ENCODE measurements around the gene PDE6G. TPM values are rescaled to one million over a fixed set of nuclear protein-coding genes. Genes with fewer than 3 reads are reported as not detected.

The PDE6G gene
- total and polyA plus RNA-seq, 2 of the 13 experiments (the other 11 are each of a cell fraction or from before 2014, with no cell fraction given), result 1.4 to 6.7 TPM

GRCh38 chr17:81702934-81703746, 46.8 kb upstream of the PDE6G start, which contains the start of gene MRPL12 (continued):
- TF ChIP-seq EEA1 (CRISPR knock-in tag; IDR thresholded peaks at IDR 0.05; ENCODE audit: borderline replicate concordance), result no peak; the same call in 1 of the 2 replicates
- TF ChIP-seq TFAP4 (IDR thresholded peaks at IDR 0.05; ENCODE audit: borderline replicate concordance, low read depth), result peak; percentile 29; the same call in 1 of the 2 replicates
- no peak for TF ChIP-seq ZNF567 (CRISPR knock-in tag; IDR thresholded peaks at IDR 0.05; ENCODE audit: borderline replicate concordance)
- TF ChIP-seq ELF4 (CRISPR knock-in tag; IDR thresholded peaks at IDR 0.05; ENCODE audit: borderline replicate concordance), result no peak
- TF ChIP-seq SOX13 (IDR thresholded peaks at IDR 0.05), result 0 out of 2 replicates have a peak, but pooled peaks have one; percentile 16
- peak in 1 of 2 experiments; percentile 72; a peak in 2 of 4 replicates for TF ChIP-seq SOX13 (CRISPR knock-in tag; conservative IDR thresholded peaks at IDR 0.05 in 1 of 2, IDR thresholded peaks at IDR 0.05 in 1 of 2)
- TF ChIP-seq SIN3A (IDR thresholded peaks at IDR 0.05; ENCODE audit: borderline replicate concordance, low read depth, low read length), result peak; percentile 97
- 0 out of 2 replicates have a peak, but pooled peaks have one; percentile 22 for TF ChIP-seq RERE (CRISPR knock-in tag; IDR thresholded peaks at IDR 0.05; ENCODE audit: low read depth)
- TF ChIP-seq REL (CRISPR knock-in tag; conservative IDR thresholded peaks at IDR 0.05), result peak; percentile 93; the same call in 1 of the 2 replicates
- no peak for TF ChIP-seq ZMYM3 (CRISPR knock-in tag; IDR thresholded peaks at IDR 0.05)
- TF ChIP-seq ZNF296 (CRISPR knock-in tag; conservative IDR thresholded peaks at IDR 0.05), result peak; percentile 48; the same call in 1 of the 2 replicates
- TF ChIP-seq, protein P1, sequence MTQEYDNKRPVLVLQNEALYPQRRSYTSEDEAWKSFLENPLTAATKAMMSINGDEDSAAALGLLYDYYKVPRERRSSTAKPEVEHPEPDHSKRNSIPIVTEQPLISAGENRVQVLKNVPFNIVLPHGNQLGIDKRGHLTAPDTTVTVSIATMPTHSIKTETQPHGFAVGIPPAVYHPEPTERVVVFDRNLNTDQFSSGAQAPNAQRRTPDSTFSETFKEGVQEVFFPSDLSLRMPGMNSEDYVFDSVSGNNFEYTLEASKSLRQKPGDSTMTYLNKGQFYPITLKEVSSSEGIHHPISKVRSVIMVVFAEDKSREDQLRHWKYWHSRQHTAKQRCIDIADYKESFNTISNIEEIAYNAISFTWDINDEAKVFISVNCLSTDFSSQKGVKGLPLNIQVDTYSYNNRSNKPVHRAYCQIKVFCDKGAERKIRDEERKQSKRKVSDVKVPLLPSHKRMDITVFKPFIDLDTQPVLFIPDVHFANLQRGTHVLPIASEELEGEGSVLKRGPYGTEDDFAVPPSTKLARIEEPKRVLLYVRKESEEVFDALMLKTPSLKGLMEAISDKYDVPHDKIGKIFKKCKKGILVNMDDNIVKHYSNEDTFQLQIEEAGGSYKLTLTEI (CRISPR knock-in tag; conservative IDR thresholded peaks at IDR 0.05), result no peak
- TF ChIP-seq SRSF4 (IDR thresholded peaks at IDR 0.05; ENCODE audit: low read depth, low read length, poor library complexity, severe bottlenecking), result peak; percentile 67
- TF ChIP-seq ZSCAN9 (CRISPR knock-in tag; IDR thresholded peaks at IDR 0.05; ENCODE audit: borderline replicate concordance), result peak; percentile 86; the same call in 1 of the 2 replicates
- peak; percentile 80; the same call in 1 of the 2 replicates for TF ChIP-seq MIER2 (CRISPR knock-in tag; IDR thresholded peaks at IDR 0.05)
- peak; percentile 70 for TF ChIP-seq KLF15 (CRISPR knock-in tag; IDR thresholded peaks at IDR 0.05; ENCODE audit: borderline replicate concordance)
- TF ChIP-seq ZNF138 (CRISPR knock-in tag; IDR thresholded peaks at IDR 0.05; ENCODE audit: low read depth), result peak; percentile 98; the same call in 1 of the 2 replicates
